ENCODE measurements around the gene UBE2M. TPM values are rescaled to one million over a fixed set of nuclear protein-coding genes. Genes with fewer than 3 reads are reported as not detected.

The UBE2M gene
- total RNA-seq, 1 donor from 2014 or later, result 60.8 TPM

GRCh38 chr19:58571575-58571947, 13.2 kb upstream of the UBE2M start:
- DNase-seq (ENCODE audit: extremely low read depth, low read depth, low spot score), result no peak

- no peak for DNase-seq (ENCODE audit: extremely low read depth, low read depth, low spot score)
Observed at GRCh38 chr19:58570770-58571574, 12.6 kb upstream of the UBE2M start.

GRCh38 chr19:58569943-58570670, 11.7 kb upstream of the UBE2M start:
- DNase-seq (ENCODE audit: extremely low read depth, low read depth, low spot score), result no peak

DNA sequence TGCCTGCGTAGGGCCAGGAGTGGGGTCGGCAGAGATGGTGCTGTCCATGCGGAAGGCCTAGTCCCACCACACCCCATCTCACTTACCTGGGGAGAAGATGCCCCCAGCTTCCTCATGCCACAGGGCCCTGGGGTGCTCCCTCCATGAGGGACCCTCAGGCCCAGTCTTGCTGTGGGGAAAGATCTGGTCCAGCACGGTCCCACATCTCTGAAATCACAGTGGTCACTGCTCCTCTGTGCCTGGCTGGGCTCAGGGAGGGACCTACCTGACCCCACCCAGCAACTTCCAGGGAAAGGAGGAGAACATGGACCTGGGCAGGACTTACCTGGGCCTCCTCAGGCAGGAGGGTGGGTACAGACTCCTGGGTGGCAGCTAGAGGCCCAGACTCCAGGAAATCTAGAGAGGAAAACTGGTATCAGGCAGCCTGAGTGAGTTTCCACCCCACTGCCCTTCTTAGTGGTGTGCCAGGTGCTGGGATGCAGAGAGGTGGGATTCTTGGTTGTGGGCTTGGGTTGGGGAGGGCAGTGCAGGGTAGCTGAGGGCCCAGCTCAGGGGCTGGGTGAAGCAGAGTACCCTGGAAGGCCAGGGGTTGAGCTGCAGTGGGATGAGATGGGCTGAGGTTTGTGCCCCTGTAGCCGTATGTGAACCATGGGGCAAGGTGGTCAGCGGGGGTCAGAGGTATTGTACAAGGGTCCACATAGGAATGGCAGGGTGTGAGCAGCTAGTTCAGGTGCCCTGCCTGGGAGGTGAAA, 11.0 kb upstream of the UBE2M start:
- DNase-seq (ENCODE audit: extremely low read depth, low read depth, low spot score), result no peak

DNA sequence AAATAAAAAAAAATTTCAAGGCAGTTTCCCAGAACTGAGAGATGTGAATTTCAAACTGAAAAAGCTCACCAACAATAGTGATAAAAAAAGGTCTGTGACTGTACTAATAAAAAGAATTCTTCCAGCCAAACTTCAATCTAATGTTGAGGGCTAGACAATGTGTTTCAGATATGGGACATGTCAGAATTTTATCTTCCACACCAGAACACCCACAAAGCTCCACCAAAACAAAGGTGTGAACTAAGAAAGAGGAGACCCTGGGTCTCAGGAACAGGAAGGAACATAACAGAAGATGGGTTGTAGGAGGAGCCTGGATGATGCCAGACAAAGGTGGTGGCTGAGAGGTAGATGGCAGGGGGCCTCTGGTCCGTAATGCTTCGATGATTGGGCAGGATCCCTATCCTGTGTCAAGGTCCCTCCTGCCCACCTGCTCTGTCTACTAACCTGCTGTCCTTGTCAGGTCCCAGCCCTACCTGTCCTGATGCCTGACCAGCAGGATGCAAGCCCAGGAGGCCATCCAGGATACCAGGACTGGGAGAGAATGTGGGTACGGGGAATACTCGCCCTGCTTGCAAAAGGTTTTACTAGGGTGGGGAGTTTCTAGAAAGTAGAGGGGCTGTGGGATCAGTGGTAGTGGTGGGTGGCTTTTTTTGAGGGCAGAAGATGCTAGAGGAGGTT, 10.2 kb upstream of the UBE2M start:
- no peak for DNase-seq (ENCODE audit: extremely low read depth, low read depth, low spot score)

GRCh38 chr19:58566989-58567388, 8.6 kb upstream of the UBE2M start:
- DNase-seq (ENCODE audit: extremely low read depth, low read depth, low spot score), result no peak

- no peak for DNase-seq (ENCODE audit: extremely low read depth, low read depth, low spot score)
Observed at GRCh38 chr19:58563823-58564222, 5.4 kb upstream of the UBE2M start.

- DNase-seq (ENCODE audit: extremely low read depth, low read depth, low spot score), result no peak
Observed at GRCh38 chr19:58563034-58563573, 4.7 kb upstream of the UBE2M start.

GRCh38 chr19:58562122-58563033, 4.0 kb upstream of the UBE2M start:
- no peak for DNase-seq (ENCODE audit: extremely low read depth, low read depth, low spot score)

DNA sequence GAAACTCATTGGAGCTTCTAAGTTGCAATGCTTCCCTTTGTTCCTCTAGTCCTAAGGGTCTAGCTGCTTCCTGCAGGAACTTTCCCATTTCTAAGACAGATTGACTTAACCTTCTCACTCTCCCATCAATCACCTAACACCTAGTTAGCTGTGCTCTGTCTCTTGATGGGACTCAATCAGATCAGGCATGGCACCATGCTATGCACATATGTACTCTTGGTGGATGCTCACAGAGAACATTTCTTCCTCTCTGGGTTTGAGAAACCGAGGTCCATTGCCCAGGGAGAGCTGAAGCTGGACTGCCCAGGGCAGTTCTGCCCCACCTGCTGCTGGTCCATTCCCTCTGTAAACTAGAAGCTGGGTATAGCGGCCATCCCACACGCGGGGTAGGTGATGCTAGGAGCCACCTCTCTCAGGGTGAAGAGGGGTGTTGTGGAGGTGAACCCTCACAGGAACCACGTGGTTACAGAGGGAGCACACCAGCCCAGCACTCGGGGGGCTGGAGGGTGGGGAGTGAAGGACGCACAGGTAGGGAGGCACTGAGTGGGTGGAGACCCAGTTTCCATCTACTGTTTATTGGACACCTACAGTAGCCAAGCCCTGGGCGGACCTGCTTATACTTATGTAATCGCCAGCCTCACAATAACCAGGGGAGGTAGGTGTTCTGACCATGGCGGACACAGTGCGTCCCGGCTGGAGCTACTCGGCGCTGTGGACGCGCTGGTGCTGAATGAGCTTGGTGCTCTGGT, 3.1 kb upstream of the UBE2M start:
- no peak for DNase-seq (ENCODE audit: extremely low read depth, low read depth, low spot score)

DNA sequence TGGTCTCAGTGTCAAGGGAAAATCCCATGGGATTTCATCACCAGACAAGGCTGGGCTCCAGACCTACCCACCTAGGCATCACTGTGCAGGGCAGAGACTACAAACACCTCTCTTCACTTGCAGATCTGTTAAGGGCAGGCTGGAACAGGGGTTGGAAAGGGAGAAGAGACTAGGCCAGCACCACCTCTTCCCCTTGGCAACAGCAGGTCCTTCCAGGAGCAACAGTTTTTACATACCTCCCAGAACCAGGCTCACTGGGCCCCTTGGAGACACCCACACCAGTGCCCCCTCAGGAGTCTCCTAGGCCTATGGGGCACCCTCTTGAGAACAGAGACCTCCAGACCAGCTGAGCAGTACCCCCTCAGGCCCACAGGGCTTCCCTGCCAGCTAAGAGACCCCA, 2.5 kb upstream of the UBE2M start:
- DNase-seq (ENCODE audit: extremely low read depth, low read depth, low spot score), result no peak

GRCh38 chr19:58560007-58560887, 1.8 kb upstream of the UBE2M start:
- DNase-seq (ENCODE audit: extremely low read depth, low read depth, low spot score), result no peak

DNA sequence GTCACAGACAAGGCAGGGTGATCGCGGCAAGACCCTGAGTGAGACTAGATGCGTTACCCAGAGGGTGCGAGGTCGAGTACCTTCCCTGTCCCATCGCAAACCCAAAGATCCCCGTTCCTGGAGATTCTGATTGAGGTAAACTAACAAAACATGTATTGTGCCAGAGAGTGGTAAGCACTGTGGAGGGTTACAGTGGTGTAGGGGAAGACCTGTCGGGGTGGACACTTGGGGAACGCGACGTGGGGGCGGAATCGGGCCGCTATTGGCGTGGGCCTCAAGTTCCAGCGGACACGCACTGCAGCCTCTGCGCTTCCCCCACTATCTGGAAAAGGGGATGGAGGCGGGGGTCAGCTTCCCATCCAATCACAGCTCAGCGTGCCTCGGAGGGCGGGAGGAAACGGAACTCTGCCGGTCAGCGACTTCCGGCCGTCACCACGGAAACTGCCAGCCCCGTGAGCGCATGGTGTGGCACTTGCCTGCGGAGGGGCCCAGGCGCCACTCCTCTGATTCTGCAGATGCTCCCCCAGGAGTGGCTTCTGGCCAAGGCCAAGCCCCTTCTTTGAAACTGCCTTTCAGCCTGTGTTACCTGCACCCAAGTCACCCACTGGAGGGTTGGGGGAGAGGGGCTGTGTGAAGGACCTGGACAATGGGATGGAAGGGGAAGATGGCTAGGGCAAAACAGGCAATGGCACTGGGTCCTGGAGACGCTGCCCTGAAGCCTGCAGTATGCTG, 1.0 kb upstream of the UBE2M start:
- DNase-seq (ENCODE audit: extremely low read depth, low read depth, low spot score), result no peak

- peak; percentile 82 for DNase-seq (ENCODE audit: extremely low read depth, low read depth, low spot score)
Observed at GRCh38 chr19:58558623-58559274, 338 bp upstream of the UBE2M start.

- DNase-seq (ENCODE audit: extremely low read depth, low read depth, low spot score), result no peak
Observed at GRCh38 chr19:58557221-58558065, 968 bp downstream of the UBE2M start.

Data from glomerular endothelial cell (primary cell).